NCI-H2171 treated with DMSO at 0.1 percent for 48 hours (cell line): ENCODE measurements around the gene STX1A.
A peak's percentile ranks its signal among the peaks of the same experiment; 100 is the strongest.
"Not testable (repeated sequence)": the region's sequence is repeated elsewhere in the genome, so short reads cannot be mapped to it uniquely, and the experiment has no call there.

ENCODE experiments used
- DNase-seq: peaks from one replicate; lab custom pipeline; 2025; lab: John Stamatoyannopoulos, UW

The STX1A gene

GRCh38 chr7:73735528-73735905 is 16.0 kb upstream of the STX1A start:
- DNase-seq, result no peak

GRCh38 chr7:73734619-73735527 is 15.4 kb upstream of the STX1A start:
- DNase-seq, result peak; percentile 86

GRCh38 chr7:73732397-73732796 is 12.9 kb upstream of the STX1A start:
- no peak for DNase-seq

DNA sequence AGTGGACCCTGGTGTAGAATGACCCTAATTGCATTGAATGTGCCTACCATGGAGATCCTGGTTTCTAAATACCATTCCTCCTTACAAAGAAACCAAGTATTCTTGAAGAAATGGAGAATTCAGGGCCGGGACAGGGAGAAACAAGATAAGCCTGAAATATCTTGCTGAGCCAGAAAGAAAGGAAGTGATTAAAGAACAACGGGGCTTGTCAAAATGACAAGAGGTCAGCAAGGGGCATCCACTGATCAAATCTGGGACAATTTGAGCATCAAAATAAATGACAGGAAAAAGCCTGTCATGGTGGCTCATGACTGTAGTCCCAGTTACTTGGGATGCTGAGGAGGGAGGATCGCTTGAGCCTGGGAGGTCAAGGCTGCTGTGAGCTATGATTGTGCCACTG is 11.0 kb upstream of the STX1A start:
- DNase-seq, result no peak

DNA sequence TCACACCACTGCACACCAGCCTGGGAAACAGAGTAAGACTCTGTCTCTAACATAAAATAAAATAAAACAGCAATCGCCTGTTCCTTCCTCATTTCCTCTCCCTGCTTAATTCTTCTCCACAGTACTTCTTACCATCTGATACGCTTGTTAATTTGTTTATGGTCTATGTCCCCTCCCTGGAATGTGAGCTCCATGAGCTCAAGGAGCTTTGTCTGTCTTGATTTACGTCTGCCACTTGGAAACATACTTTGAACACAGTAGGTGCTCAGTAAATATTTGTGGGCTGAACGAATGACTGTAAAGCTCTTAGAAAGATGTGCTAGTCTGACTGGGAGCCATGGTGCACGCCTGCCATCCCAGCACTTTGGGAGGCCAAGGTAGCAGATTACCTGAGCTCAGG is 9.1 kb upstream of the STX1A start:
- DNase-seq, result no peak

DNA sequence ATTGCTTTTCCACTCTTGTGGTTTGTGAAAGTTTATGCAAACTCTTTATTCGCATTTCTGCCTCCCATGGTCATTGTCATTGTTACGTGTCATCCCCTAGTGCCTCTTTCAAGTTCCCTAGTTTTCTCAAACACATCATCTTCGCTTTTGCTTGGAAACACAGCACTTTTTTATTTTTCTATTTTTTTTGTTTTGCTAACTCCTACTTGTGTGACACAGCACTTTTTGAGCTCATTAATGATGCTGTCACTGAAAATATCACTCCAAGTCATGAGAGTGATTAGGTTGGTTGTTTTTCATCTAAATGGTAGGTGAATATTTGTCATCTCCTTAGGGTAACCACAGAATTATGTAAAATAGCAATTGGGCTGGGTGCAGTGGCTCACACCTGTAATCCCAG is 8.5 kb upstream of the STX1A start:
- no peak for DNase-seq

- DNase-seq, result no peak
Measured at GRCh38 chr7:73726083-73726466, 6.6 kb upstream of the STX1A start.

GRCh38 chr7:73723813-73724212 is 4.3 kb upstream of the STX1A start:
- no peak for DNase-seq

GRCh38 chr7:73722785-73723184 is 3.3 kb upstream of the STX1A start:
- DNase-seq, result no peak

DNA sequence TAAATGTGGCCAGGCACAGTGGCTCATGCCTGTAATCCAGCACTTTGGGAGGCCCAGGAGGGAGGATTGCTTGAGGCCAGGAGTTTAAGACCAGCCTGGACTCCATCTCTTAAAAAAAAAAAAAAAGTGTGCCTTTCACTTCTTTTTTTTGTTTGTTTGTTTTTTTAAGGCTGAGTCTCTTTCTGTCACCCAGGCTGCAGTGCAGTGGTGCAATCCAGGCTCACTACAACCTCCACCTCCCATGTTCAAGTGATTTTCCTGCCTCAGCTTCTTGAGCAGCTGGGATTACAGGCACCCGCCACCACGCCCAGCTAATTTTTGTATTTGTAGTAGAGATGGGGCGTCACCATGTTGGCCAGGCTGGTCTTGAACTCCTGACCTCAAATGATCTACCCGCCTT is 2.7 kb upstream of the STX1A start:
- not testable (repeated sequence) for DNase-seq

GRCh38 chr7:73721377-73721817 is 1.9 kb upstream of the STX1A start:
- peak; percentile 76 for DNase-seq

DNA sequence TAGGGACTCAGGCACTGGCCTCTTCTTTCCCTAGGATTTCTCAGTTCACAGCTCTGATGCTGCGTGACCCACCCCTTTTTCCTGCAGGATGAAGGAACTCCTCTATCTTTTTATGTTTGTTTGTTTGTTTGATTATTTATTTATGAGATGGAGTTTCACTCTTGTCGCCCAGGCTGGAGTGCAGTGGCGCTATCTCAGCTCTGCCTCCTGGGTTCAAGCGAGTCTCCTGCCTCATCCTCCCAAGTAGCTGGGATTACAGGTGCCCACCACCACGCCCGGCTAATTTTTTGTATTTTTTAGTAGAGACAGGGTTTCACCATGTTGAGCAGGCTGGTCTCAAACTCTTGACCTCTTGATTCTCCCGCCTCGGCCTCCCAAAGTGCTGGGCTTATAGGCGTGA is 974 bp upstream of the STX1A start:
- DNase-seq, result not testable (repeated sequence)

DNA sequence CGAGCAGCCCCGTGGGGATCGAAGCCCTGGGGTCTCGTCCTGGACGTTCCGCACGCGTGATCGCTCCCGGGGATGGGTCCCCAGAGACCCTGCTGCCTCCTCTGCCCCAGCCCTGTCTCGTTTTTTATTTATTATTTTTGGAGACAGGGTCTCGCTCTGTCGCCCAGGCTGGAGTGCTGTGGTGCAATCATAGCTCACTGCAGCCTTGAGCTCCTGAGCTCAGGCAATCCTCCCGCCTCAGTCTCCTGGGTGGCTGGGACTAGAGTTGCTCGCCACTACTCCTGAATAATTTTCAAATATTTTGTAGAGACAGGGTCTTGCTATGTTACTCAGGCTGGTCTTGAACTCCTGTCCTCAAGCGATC is 319 bp upstream of the STX1A start:
- peak; percentile 74 for DNase-seq

DNA sequence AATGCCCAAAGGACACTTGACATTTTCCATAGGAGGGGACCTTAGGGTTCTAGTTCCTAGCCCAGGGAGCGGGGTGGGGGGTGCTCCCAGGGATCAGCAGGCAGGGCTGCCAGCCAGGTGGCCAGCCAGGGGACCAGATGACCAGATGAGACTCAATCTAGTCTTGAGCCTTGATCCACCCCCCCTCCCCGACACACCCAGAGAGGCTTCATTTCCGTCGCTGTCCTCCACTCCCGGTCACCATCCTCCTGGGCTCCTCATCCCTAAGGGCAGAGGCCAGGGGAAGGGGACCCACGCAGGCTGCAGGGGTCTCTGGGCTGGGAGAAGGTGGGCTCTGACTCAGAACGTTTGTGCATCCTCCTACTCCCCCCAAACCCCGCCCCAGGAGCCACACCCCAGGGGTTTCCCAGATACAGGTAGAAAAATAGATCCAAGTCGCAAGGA is 1.0 kb downstream of the STX1A start:
- DNase-seq, result no peak

- DNase-seq, result no peak
Measured at GRCh38 chr7:73717991-73718405, 1.5 kb downstream of the STX1A start.

GRCh38 chr7:73717025-73717807 is 2.3 kb downstream of the STX1A start:
- DNase-seq, result no peak

GRCh38 chr7:73716318-73716890 is 3.1 kb downstream of the STX1A start:
- peak; percentile 84 for DNase-seq

DNA sequence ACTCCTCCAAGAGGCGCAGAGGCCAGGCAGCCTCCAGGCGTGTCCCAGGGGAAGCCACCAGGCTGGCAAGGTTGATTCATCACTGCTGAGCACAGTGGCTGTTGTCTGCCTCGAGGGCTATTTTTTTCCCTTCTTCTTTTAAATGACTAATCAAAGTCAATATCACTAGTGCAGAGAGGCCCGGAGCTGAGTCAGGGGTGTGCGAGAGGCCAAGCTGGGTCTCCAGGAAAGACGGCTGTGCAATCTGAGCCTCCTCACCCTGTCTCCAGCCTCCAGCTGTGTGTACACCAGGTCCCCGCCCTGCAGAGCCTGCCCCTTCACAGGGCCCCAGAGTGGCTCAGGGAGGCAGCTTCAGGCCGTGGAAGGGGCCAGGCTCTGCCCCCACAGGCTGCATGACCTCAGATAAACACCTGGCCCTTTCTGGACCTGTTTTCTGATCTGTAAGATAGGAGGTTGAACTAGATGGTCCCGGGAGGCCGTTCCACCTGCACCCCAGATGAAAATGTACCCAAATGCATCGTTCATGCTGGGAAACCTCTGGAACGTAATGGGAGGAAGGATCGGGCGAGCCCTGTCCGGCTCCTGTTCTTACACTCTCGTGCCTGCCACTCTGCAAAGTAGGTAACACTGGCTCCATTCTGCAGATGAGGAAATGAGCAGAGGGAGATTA is 3.7 kb downstream of the STX1A start:
- DNase-seq, result peak; percentile 93

DNA sequence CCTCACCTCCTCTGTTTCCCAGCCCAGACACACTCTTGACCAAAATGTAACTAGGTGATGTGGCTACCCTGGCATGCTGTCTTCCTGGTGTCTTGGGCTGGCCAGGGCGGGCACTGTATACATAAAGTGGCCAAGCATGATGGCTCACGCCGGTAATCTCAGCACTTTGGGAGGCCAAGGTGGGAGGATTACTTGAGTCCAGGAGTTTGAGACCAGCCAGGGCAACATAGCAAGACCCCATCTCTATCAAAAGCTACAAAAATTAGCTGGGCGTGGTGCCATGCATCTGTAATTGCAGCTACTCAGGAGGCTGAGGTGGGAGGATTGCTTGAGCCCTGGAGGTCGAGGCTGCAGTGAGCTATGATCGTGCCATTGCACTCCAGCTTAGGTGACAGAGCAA is 6.2 kb downstream of the STX1A start:
- DNase-seq, result not testable (repeated sequence)

DNA sequence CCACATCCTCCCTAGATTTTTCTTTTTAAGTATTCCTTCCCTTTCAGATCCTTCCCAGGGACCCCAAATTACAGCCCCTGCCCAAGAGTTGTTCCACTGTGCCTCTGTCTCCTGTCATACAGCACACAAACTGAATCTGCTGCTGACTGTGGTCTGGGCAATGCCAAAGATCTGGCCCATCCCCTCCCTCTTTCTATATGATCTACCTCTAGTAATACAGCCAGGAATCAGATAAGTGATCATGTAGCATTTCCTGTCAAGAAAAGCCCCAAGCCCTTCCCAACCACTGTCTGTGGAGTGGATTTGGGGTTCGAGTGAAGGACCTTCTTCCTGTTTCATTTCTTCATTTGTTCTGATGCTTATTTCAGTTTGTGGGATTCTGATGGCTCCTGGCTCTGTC is 6.7 kb downstream of the STX1A start:
- no peak for DNase-seq

DNA sequence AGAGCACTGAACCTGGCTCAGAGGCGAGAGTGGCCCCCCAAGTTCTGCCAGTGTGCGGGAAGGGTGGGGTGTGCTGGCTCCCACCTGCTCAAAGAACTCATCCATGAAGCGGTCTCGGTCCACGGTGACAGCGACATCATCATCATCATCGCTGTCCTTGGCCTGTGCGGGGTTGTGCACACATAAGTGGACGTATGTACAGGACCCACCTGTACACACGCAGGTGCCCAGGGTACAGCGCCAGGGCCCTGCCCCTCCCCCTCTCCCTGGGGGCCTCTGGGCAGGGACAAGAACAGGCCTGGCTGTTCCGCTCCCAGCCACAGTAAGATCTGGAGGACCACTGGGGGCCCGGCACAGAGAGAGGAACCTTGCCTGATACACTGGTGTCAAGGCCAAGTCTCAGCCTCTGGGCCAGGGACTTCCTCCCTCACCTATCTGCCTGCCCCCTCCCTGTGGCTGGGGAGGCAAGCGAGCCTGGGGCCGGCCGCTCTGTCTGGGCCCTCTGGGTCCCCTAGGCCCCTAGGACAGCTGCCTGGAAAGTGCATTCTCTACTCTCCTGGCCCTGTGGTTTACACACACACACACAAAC is 10.4 kb downstream of the STX1A start:
- no peak for DNase-seq
